ENCODE results near the gene MGLL.

DNA sequence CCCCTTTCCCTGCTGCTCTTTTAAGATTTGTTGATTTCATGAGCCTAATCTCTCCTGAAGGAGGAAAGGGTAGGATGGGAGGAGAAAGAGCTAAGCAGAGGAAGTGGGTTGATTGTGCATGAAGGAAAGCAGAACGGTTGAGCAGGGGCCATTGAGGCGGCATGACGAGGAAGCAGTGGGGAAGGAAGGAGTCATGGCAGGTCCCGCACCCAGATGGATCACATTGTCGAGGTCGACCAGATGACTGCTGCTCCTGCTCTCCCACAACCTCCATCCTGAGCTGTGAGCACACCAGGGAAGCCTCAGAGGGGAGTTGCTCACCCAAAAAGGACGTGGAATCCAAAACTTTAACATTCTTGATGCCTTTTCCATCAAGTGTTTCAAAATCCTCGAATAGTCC lies 106.8 kb downstream of the MGLL start:
- TF ChIP-seq, protein P1, sequence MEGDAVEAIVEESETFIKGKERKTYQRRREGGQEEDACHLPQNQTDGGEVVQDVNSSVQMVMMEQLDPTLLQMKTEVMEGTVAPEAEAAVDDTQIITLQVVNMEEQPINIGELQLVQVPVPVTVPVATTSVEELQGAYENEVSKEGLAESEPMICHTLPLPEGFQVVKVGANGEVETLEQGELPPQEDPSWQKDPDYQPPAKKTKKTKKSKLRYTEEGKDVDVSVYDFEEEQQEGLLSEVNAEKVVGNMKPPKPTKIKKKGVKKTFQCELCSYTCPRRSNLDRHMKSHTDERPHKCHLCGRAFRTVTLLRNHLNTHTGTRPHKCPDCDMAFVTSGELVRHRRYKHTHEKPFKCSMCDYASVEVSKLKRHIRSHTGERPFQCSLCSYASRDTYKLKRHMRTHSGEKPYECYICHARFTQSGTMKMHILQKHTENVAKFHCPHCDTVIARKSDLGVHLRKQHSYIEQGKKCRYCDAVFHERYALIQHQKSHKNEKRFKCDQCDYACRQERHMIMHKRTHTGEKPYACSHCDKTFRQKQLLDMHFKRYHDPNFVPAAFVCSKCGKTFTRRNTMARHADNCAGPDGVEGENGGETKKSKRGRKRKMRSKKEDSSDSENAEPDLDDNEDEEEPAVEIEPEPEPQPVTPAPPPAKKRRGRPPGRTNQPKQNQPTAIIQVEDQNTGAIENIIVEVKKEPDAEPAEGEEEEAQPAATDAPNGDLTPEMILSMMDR (conservative IDR thresholded peaks at IDR 0.05; ENCODE audit: low read length) = no peak
- no peak for TF ChIP-seq EZH2phosphoT487 (IDR thresholded peaks at IDR 0.05; ENCODE audit: borderline replicate concordance, low read depth, low read length)

All from OCI-LY7 (cell line).